AG09319 (cell line): ENCODE results near the gene GBP5.
"Not testable (repeated sequence)": the region's sequence is repeated elsewhere in the genome, so short reads cannot be mapped to it uniquely, and the experiment has no call there.

Experiments
- DNase-seq: peaks from one replicate; pipeline ENCODE4 v3.0.0-alpha.2; 2010; ENCODE audit warnings: low read depth; ENCODE audit errors: extremely low read depth
- TF ChIP-seq, protein P1 (sequence below): IDR thresholded peaks from 2 replicates; pipeline ENCODE4 v1.5.1; 2011; ENCODE audit warnings: low read depth, mild to moderate bottlenecking, inconsistent platforms, low read length, moderate library complexity

The GBP5 gene

DNA sequence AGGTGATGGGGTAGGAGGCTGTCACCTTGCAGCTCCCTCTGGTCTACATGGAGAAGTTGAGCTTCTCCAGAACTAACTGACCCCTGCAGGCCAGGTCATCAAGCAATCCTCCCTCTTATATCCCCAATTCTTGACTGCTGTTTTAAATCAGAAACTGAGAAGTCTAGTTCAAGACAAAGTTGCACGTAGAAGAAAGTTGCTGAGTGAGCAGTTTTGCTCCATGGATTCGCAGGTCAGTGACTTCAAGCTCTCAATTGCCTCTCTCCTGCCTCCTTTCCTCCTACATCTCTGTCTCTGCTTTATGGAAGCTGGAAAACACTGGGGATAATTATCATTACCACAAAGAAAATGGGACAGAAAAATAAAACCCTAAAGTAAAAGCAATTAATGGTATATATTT lies 32.8 kb upstream of the GBP5 start:
- TF ChIP-seq, protein P1, sequence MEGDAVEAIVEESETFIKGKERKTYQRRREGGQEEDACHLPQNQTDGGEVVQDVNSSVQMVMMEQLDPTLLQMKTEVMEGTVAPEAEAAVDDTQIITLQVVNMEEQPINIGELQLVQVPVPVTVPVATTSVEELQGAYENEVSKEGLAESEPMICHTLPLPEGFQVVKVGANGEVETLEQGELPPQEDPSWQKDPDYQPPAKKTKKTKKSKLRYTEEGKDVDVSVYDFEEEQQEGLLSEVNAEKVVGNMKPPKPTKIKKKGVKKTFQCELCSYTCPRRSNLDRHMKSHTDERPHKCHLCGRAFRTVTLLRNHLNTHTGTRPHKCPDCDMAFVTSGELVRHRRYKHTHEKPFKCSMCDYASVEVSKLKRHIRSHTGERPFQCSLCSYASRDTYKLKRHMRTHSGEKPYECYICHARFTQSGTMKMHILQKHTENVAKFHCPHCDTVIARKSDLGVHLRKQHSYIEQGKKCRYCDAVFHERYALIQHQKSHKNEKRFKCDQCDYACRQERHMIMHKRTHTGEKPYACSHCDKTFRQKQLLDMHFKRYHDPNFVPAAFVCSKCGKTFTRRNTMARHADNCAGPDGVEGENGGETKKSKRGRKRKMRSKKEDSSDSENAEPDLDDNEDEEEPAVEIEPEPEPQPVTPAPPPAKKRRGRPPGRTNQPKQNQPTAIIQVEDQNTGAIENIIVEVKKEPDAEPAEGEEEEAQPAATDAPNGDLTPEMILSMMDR, result no peak
- DNase-seq, result no peak

DNA sequence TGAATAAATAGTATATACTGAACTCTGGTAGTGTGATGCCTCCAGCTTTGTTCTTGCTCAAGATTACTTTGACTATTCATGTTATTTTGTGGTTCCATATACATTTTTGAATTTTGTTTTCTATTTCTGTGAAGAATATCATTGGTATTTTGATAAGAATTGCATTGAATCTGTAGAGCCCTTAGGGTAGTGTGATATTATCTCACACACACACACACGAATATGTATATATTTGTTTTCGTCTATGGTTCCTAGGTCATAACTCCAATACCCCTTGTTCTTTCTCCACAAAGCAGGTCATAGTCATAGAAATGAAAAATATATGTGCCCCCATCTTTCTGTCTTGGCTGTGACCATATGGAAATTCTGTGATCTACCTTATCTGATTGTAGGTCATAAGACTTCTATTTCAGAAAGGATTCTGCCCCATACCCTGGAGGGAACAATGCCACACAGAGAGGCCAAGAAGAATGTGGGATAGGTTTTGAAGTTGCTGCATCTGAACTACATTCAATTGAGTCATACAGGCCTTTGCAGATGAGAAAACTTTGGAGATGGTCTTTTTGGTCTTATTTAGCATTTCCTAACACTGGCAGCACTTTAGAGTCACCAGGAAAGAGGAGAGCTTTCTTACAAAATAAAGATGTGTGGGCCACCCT lies 32.0 kb upstream of the GBP5 start:
- DNase-seq, result no peak
- TF ChIP-seq, protein P1, result no peak

GRCh38 chr1:89302697-89303332 lies 30.2 kb upstream of the GBP5 start:
- no peak for DNase-seq
- TF ChIP-seq, protein P1, result no peak

DNA sequence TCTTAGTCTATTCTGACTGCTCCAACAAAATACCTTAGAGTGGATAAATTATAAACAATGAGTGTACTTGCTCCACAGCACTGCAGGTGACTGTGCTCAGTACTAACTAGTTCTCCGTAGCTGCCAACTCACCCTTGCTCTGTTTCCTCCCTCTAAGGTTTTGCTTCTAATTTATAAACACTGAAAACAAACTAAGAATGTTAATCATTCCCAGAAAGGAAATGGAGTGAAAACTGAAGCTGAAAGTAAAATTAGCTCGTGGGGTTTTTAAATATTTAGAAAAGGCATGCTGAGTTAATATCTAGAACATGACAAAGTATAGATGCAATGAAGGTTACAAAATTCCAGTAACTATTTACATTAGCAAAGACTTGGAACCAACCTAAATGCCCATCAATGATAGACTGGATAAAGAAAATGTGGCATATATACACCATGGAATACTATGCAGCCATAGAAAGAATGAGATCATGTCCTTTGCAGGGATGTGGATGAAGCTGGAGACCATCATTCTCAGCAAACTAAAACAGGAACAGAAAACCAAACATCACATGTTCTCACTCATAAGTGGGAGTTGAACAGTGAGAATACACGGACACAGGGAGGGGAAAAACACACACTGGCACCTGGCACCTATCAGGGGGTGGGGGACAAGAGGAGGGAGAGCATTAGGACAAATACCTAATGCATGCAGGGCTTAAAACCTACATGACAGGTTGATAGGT lies 27.2 kb upstream of the GBP5 start:
- DNase-seq, result not testable (repeated sequence)

GRCh38 chr1:89298461-89298860 lies 25.8 kb upstream of the GBP5 start:
- no peak for DNase-seq
- TF ChIP-seq, protein P1, result no peak

GRCh38 chr1:89295187-89295586 lies 22.5 kb upstream of the GBP5 start:
- TF ChIP-seq, protein P1, result no peak

GRCh38 chr1:89291276-89291675 lies 18.6 kb upstream of the GBP5 start:
- TF ChIP-seq, protein P1, result no peak
- no peak for DNase-seq

More at GRCh38 chr1:89295187-89295586, 22.5 kb upstream of the GBP5 start:
- no peak for DNase-seq
